Omental fat pad (tissue), 4 donors: ENCODE results near the gene NBDY. TPM values are rescaled to one million over a fixed set of nuclear protein-coding genes. Genes with fewer than 3 reads are reported as not detected.
"Not testable (repeated sequence)": the region's sequence is repeated elsewhere in the genome, so short reads cannot be mapped to it uniquely, and the experiment has no call there.

Experiments
- ATAC-seq: fragments of 150-250 bp; one replicate; pipeline ENCODE4 v1.9.1; 2016; ENCODE audit warnings: mild to moderate bottlenecking, moderate library complexity; ENCODE audit not compliant: low FRiP score
- DNase-seq: peaks from one replicate; pipeline ENCODE4 v3.0.0-alpha.2; 2019; ENCODE audit warnings: low spot score
- CTCF ChIP-seq, 3 donors: fragments of 450-650 bp; IDR thresholded peaks; one replicate each; pipeline ENCODE4 v1.5.1; 2016 to 2017; ENCODE audit warnings: antibody characterized with exemption in 3 of 3, mild to moderate bottlenecking in 3 of 3, moderate library complexity in 2 of 3
- total RNA-seq, 4 donors: library from RNA; depleted of rRNA; stranded (reverse); fragments of >200 nt; gene quantifications; one replicate each; pipeline ENCODE4 v1.1.0, GENCODE V29; 2016

The NBDY gene
- total RNA-seq, 4 donors from 2014 or later = 7.7 to 12.6 (median 9.4) TPM

- ATAC-seq (peak; percentile 5), DNase-seq (no peak)
- TF ChIP-seq CTCF (IDR thresholded peaks at IDR 0.05) = no peak
Measured at GRCh38 chrX:56802428-56802827, 73.4 kb downstream of the NBDY start.

- DNase-seq = no peak
- ATAC-seq = peak; percentile 54
- TF ChIP-seq CTCF (IDR thresholded peaks at IDR 0.05) = no peak
Measured at GRCh38 chrX:56802921-56803849, 74.1 kb downstream of the NBDY start.

- ATAC-seq (peak; percentile 42), DNase-seq (no peak)
- no peak for TF ChIP-seq CTCF (IDR thresholded peaks at IDR 0.05)
Measured at GRCh38 chrX:56803850-56804681, 75.0 kb downstream of the NBDY start.

GRCh38 chrX:56804867-56805266 lies 75.8 kb downstream of the NBDY start:
- ATAC-seq (no peak), DNase-seq (no peak)
- TF ChIP-seq CTCF (IDR thresholded peaks at IDR 0.05) = no peak

GRCh38 chrX:56805399-56805798 lies 76.4 kb downstream of the NBDY start:
- TF ChIP-seq CTCF (IDR thresholded peaks at IDR 0.05) = no peak
- DNase-seq (no peak), ATAC-seq (no peak)

- ATAC-seq, DNase-seq: not testable (repeated sequence)
Measured at GRCh38 chrX:56806176-56806575, 77.1 kb downstream of the NBDY start.

- no peak for ATAC-seq
- no peak for TF ChIP-seq CTCF (IDR thresholded peaks at IDR 0.05)
- DNase-seq = no peak
Measured at GRCh38 chrX:56811599-56811998, 82.6 kb downstream of the NBDY start.
